ENCODE results near the gene DNAL1. TPM values are rescaled to one million over a fixed set of nuclear protein-coding genes. Genes with fewer than 3 reads are reported as not detected.

Gene DNAL1
- 14.7 TPM for total RNA-seq
- long read RNA-seq, full-length matches to known transcripts = 5 of 8 reads
- long read RNA-seq, partial matches to known transcripts = 0 of 8 reads
- long read RNA-seq, other reads (novel, unspliced or antisense) = 3 of 8 reads

- H3K27ac ChIP-seq = peak within 1 kb of the TSS; percentile 85
- intact Hi-C loops (cut with DNase I) = no loop called here
Observed at GRCh38 chr14:73644531-73645247, at the start of gene DNAL1. TSS of gene DNAL1 (plus strand) at chr14:73644986. CDS start at chr14:73645040, 54 bp downstream.

GRCh38 chr14:73599499-73599898 is 45.3 kb upstream of the DNAL1 start:
- DNase-seq (no peak), ATAC-seq (no peak)
- no peak overlapping the region for H3K4me3 ChIP-seq
- intact Hi-C loops (cut with DNase I) = no loop called here
- no peaks in the 10 kb centered on the region for H3K9me3 ChIP-seq
- H3K27ac ChIP-seq = no peak overlapping the region
- no peaks in the 10 kb centered on the region for H3K4me1 ChIP-seq
- no peaks in the 10 kb centered on the region for H3K36me3 ChIP-seq
- H3K27me3 ChIP-seq (ENCODE audit: low read depth) = no peaks in the 10 kb centered on the region
- TF ChIP-seq CTCF (IDR thresholded peaks at IDR 0.05) = no peak

More at GRCh38 chr14:73644531-73645247, at the start of gene DNAL1:
- Histone ChIP-seq H3K9me3 (no peaks in the 10 kb centered on the region), H3K27me3 (ENCODE audit: low read depth) (no peaks in the 10 kb centered on the region), H3K4me1 (peaks cover 15% of the 10 kb centered on the region), H3K36me3 (no peaks in the 10 kb centered on the region), H3K4me3 (peak within 1 kb of the TSS; percentile 90)
- DNase-seq = peak; percentile 96
- peak; percentile 99 to 100 for ATAC-seq
- TF ChIP-seq CTCF (IDR thresholded peaks at IDR 0.05) = no peak

- no peak overlapping the region for H3K27ac ChIP-seq
- DNase-seq (no peak), ATAC-seq (no peak)
- no peaks in the 10 kb centered on the region for H3K27me3 ChIP-seq (ENCODE audit: low read depth)
- intact Hi-C loops (cut with DNase I) = no loop called here
- H3K9me3 ChIP-seq = no peaks in the 10 kb centered on the region
- no peak for TF ChIP-seq CTCF (IDR thresholded peaks at IDR 0.05)
- no peaks in the 10 kb centered on the region for H3K4me1 ChIP-seq
- no peaks in the 10 kb centered on the region for H3K36me3 ChIP-seq
- H3K4me3 ChIP-seq = no peak overlapping the region
Observed at GRCh38 chr14:73602994-73603393, 41.8 kb upstream of the DNAL1 start.

GRCh38 chr14:73606271-73606670 is 38.5 kb upstream of the DNAL1 start:
- H3K4me1 ChIP-seq = no peaks in the 10 kb centered on the region
- no peaks in the 10 kb centered on the region for H3K9me3 ChIP-seq
- intact Hi-C loops (cut with DNase I) = no loop called here
- no peak for DNase-seq
- no peak for TF ChIP-seq CTCF (IDR thresholded peaks at IDR 0.05)
- no peak overlapping the region for H3K4me3 ChIP-seq
- no peak overlapping the region for H3K27ac ChIP-seq
- H3K36me3 ChIP-seq = no peaks in the 10 kb centered on the region
- no peaks in the 10 kb centered on the region for H3K27me3 ChIP-seq (ENCODE audit: low read depth)
- ATAC-seq = no peak

GRCh38 chr14:73607241-73607640 is 37.5 kb upstream of the DNAL1 start:
- DNase-seq (no peak), ATAC-seq (no peak)
- TF ChIP-seq CTCF (IDR thresholded peaks at IDR 0.05) = no peak
- no peaks in the 10 kb centered on the region for H3K9me3 ChIP-seq
- H3K27ac ChIP-seq = no peak overlapping the region
- no peaks in the 10 kb centered on the region for H3K36me3 ChIP-seq
- H3K4me1 ChIP-seq = peaks cover 6% of the 10 kb centered on the region
- intact Hi-C loops (cut with DNase I) = no loop called here
- H3K27me3 ChIP-seq (ENCODE audit: low read depth) = no peaks in the 10 kb centered on the region
- no peak overlapping the region for H3K4me3 ChIP-seq

Measured in lower lobe of right lung (tissue), 2 donors.